Neural crest cell (in vitro differentiated cells): ENCODE results near the gene ST7L. TPM values are rescaled to one million over a fixed set of nuclear protein-coding genes. Genes with fewer than 3 reads are reported as not detected.

Experiments
- DNase-seq: peaks from one replicate; pipeline ENCODE4 v3.0.0; 2021; ENCODE audit warnings: low read depth, mixed read lengths, low spot score
- H3K27ac Mint-ChIP-seq: one replicate; pipeline ENCODE4 v1.8.0; 2021; ENCODE audit warnings: mild to moderate bottlenecking, mixed read lengths; ENCODE audit not compliant: unreplicated experiment
- H3K27me3 Mint-ChIP-seq: 2 replicates; pipeline ENCODE4 v1.8.0; 2021; ENCODE audit warnings: low read depth, mild to moderate bottlenecking, mixed read lengths
- H3K36me3 Mint-ChIP-seq: 2 replicates; pipeline ENCODE4 v1.8.0; 2021; ENCODE audit warnings: low read depth, mild to moderate bottlenecking, mixed read lengths
- H3K4me1 Mint-ChIP-seq: 2 replicates; pipeline ENCODE4 v1.8.0; 2021; ENCODE audit warnings: mixed read lengths
- H3K4me3 Mint-ChIP-seq: one replicate; pipeline ENCODE4 v1.8.0; 2021; ENCODE audit warnings: mild to moderate bottlenecking, mixed read lengths
- H3K9me3 Mint-ChIP-seq: 2 replicates; pipeline ENCODE4 v1.8.0; 2021; ENCODE audit warnings: mixed read lengths
- total RNA-seq: library from RNA; stranded (reverse); gene quantifications from 2 replicates; pipeline ENCODE4 v1.2.1, GENCODE V29; 2021
- TF ChIP-seq, protein P1 (sequence below): fragments of 200-600 bp; sonication (generic); conservative IDR thresholded peaks from 2 replicates; pipeline ENCODE4 v1.5.0; 2021; ENCODE audit warnings: antibody characterized with exemption, mild to moderate bottlenecking

ST7L gene
- total RNA-seq, 1 donor from 2014 or later: 20.4 TPM

DNA sequence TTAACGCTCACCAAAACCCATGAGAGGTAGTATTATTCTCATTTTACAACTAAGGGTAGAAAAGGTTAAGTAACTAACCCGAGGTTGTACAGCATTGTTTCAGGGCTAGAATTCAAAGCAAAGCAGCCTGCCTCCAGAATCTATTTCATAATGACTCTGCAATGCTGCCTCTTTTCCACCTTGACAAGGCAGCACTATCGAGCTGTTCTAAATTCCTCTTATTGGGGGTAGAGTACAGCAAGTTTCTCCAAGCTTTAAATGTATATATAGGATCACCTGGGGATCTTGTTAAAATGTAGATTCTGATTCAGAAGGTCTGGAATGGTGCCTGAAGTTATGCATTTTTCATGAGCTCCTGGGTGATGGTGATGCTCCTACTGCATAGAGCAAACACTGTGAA lies 80.1 kb downstream of the ST7L start:
- no peaks in the 10 kb centered on the region for H3K9me3 Mint-ChIP-seq
- peaks cover 2% of the 10 kb centered on the region for H3K36me3 Mint-ChIP-seq
- H3K4me1 Mint-ChIP-seq: no peaks in the 10 kb centered on the region
- no peak overlapping the region for H3K4me3 Mint-ChIP-seq
- DNase-seq: no peak
- no peaks in the 10 kb centered on the region for H3K27me3 Mint-ChIP-seq
- TF ChIP-seq, protein P1, sequence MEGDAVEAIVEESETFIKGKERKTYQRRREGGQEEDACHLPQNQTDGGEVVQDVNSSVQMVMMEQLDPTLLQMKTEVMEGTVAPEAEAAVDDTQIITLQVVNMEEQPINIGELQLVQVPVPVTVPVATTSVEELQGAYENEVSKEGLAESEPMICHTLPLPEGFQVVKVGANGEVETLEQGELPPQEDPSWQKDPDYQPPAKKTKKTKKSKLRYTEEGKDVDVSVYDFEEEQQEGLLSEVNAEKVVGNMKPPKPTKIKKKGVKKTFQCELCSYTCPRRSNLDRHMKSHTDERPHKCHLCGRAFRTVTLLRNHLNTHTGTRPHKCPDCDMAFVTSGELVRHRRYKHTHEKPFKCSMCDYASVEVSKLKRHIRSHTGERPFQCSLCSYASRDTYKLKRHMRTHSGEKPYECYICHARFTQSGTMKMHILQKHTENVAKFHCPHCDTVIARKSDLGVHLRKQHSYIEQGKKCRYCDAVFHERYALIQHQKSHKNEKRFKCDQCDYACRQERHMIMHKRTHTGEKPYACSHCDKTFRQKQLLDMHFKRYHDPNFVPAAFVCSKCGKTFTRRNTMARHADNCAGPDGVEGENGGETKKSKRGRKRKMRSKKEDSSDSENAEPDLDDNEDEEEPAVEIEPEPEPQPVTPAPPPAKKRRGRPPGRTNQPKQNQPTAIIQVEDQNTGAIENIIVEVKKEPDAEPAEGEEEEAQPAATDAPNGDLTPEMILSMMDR: no peak
- no peak overlapping the region for H3K27ac Mint-ChIP-seq

DNA sequence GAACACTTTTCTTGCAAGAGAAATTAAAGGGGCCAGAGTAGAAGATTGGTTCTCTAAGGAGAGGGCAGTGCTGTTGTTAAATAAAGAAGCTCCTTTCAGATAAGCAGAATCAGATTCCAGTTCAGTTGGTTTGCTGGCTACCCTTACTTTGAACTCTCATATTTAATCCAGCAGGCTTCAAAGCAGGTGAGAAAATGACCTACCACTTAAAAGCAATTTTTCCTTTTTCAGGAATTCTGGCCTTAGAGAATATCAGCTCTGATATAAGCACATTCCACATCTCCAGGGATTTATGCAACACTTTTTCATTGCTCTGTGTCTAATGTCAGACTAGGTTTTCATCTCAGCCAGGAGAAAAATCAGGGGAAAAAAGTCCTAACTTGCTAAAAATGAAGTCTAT lies 81.5 kb downstream of the ST7L start:
- no peaks in the 10 kb centered on the region for H3K4me1 Mint-ChIP-seq
- H3K4me3 Mint-ChIP-seq: no peak overlapping the region
- DNase-seq: no peak
- no peak overlapping the region for H3K27ac Mint-ChIP-seq
- H3K9me3 Mint-ChIP-seq: no peaks in the 10 kb centered on the region
- peaks cover 2% of the 10 kb centered on the region for H3K36me3 Mint-ChIP-seq
- TF ChIP-seq, protein P1: no peak
- H3K27me3 Mint-ChIP-seq: no peaks in the 10 kb centered on the region

DNA sequence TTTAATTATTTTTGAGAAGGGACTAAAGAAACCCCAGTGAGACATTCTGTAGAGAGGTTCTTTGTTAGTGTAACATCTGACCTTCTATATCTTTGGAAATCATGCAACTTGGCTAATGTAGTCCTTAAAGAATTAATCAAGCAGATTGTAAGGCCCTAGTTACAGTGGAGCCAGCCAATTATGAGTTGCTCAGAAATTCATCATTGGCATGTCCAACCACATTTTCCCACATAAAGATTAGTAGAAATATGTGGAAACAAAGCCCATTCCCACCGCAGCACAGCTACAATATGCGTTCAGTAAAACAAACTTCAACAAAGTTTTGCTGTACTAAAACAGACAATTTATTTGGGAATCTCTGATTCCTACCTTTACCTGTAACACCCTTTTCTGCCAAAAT lies 82.4 kb downstream of the ST7L start:
- Mint-ChIP-seq H3K9me3 (no peaks in the 10 kb centered on the region), H3K27ac (no peak overlapping the region), H3K4me3 (no peak overlapping the region), H3K4me1 (no peaks in the 10 kb centered on the region), H3K36me3 (peaks cover 2% of the 10 kb centered on the region), H3K27me3 (no peaks in the 10 kb centered on the region)
- TF ChIP-seq, protein P1: no peak
- no peak for DNase-seq

DNA sequence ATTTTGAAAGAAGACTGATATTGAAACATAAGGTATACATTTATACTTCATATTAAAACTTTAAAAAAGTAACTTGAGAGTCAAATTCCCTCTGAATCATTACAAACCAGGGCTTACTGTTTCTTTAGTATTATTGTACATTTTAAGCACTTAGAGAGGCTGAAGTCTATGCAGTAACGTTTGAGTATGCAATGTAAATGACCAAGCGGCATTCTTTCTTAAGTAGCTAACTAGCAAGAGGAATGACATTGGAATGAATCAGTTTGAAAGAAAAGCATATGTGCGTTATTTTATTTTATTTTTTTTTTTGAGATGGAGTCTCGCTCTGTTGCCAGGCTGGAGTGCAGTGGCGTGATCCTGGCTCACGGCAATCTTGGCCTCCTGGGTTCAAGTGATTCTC lies 85.9 kb downstream of the ST7L start:
- Mint-ChIP-seq H3K4me3 (no peak overlapping the region), H3K4me1 (peaks cover under 1% of the 10 kb centered on the region), H3K9me3 (no peaks in the 10 kb centered on the region), H3K27ac (no peak overlapping the region), H3K36me3 (peaks cover 2% of the 10 kb centered on the region), H3K27me3 (no peaks in the 10 kb centered on the region)
- DNase-seq: no peak
- TF ChIP-seq, protein P1: no peak

DNA sequence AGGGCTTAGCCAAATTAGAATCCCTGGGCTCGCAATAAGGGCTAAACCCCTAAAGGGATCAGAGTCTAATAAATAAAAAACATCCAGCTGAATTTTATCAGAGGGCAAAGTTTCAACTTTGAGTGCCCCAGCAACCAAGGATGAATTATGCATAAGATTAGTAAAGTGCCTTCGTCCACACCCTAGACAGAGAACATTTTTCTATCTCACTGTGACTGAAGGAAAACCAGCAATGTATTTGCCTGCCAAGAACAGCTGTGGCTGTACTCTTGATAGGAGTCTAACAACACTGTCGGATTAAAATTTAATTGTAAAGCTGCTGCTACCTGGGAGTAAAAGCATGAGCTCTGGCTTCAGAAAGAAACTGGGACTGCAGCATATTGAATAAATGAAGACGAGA lies 86.9 kb downstream of the ST7L start:
- TF ChIP-seq, protein P1: no peak
- Mint-ChIP-seq H3K27ac (no peak overlapping the region), H3K36me3 (peaks cover 6% of the 10 kb centered on the region), H3K27me3 (no peaks in the 10 kb centered on the region), H3K4me1 (peaks cover 9% of the 10 kb centered on the region), H3K9me3 (no peaks in the 10 kb centered on the region), H3K4me3 (no peak overlapping the region)
- no peak for DNase-seq

DNA sequence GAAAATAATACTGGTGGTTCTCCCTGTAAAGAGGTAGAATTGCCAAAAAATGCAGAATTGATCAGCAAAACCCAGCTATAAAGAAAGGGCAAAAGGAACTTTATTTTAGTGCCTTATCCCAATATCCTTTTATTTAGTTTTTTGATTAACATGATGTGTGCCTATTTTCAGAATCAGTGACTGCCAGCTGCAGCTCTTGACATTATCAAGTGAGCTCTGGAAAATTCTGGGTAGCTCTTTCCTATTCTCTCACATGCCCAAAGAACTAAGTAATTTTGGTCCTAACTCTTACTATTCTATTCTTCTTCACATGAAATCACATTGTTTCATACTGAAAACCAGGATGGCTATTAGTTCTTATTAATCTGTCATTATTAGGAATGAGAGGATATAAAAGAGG lies 88.1 kb downstream of the ST7L start:
- H3K36me3 Mint-ChIP-seq: peaks cover 8% of the 10 kb centered on the region
- peaks cover 10% of the 10 kb centered on the region for H3K4me1 Mint-ChIP-seq
- no peaks in the 10 kb centered on the region for H3K9me3 Mint-ChIP-seq
- no peak overlapping the region for H3K27ac Mint-ChIP-seq
- H3K27me3 Mint-ChIP-seq: no peaks in the 10 kb centered on the region
- DNase-seq: no peak
- no peak overlapping the region for H3K4me3 Mint-ChIP-seq
- TF ChIP-seq, protein P1: no peak
